Gastroesophageal sphincter (tissue), 4 donors: ENCODE data around the gene C17orf58. TPM values are rescaled to one million over a fixed set of nuclear protein-coding genes. Genes with fewer than 3 reads are reported as not detected.

Experiments used
- ATAC-seq: fragments of 150-250 bp; one replicate; pipeline ENCODE4 v1.9.1; 2016; ENCODE audit warnings: mild to moderate bottlenecking, moderate library complexity
- H3K27ac ChIP-seq, 4 donors: fragments of 200-600 bp; sonication (generic) in 3 of 4; 1 replicate in 3 of 4; 2 replicates in 1 of 4; pipeline ENCODE4 v1.5.1; 2016 to 2019
- H3K27me3 ChIP-seq: fragments of 200-600 bp; sonication (generic); one replicate; pipeline ENCODE4 v1.5.1; 2019
- H3K36me3 ChIP-seq, 2 donors: fragments of 200-600 bp; sonication (generic); one replicate each; pipeline ENCODE4 v1.5.1; 2019; ENCODE audit warnings: control low read depth in 1 of 2
- H3K4me1 ChIP-seq, 3 donors: fragments of 200-600 bp; sonication (generic); 1 replicate in 2 of 3; 2 replicates in 1 of 3; pipeline ENCODE4 v1.5.1; 2016 to 2019; ENCODE audit warnings: control low read depth in 2 of 3
- H3K4me3 ChIP-seq, 2 donors: fragments of 200-600 bp; sonication (generic); one replicate each; pipeline ENCODE4 v1.5.1; 2019; ENCODE audit warnings: mild to moderate bottlenecking in 1 of 2, moderate library complexity in 1 of 2
- H3K9me3 ChIP-seq, 3 donors: fragments of 200-600 bp; sonication (generic); one replicate each; pipeline ENCODE4 v1.5.1; 2017 to 2019; ENCODE audit warnings: control low read depth in 2 of 3
- EP300 ChIP-seq: sonication (generic); formaldehyde crosslinking; IDR thresholded peaks from one replicate; pipeline ENCODE4 v1.6.1; 2017; ENCODE audit warnings: antibody characterized with exemption, mild to moderate bottlenecking
- POLR2A ChIP-seq, 2 donors: fragments of 450-650 bp; IDR thresholded peaks; one replicate each; pipeline ENCODE4 v1.6.1; 2017; ENCODE audit warnings: antibody characterized with exemption in 2 of 2, mild to moderate bottlenecking in 2 of 2, moderate library complexity in 1 of 2
- POLR2AphosphoS5 ChIP-seq: sonication (generic); formaldehyde crosslinking; IDR thresholded peaks from one replicate; pipeline ENCODE4 v1.6.1; 2017; ENCODE audit warnings: antibody characterized with exemption
- WGBS, 2 donors: methylation state at CpG; one replicate each; pipeline ENCODE4 v1.1.5; 2018; ENCODE audit warnings: low coverage in 1 of 2; 5-methylcytosine and 5-hydroxymethylcytosine counted together
- total RNA-seq, 4 donors: library from RNA; depleted of rRNA; stranded (reverse); fragments of >200 nt; gene quantifications; one replicate each; pipeline ENCODE4 v1.1.0, GENCODE V29; 2016
- TF ChIP-seq, protein P1 (sequence below), 4 experiments: fragments of 200-600 bp in 2 of 4; fragments of 450-650 bp in 2 of 4; sonication (generic) in 1 of 4; IDR thresholded peaks; one replicate each; pipeline ENCODE4 v1.5.1; 2017 to 2019; ENCODE audit warnings: antibody characterized with exemption in 4 of 4, mild to moderate bottlenecking in 2 of 4, moderate library complexity in 2 of 4

C17orf58 gene
- total RNA-seq, 4 donors from 2014 or later, result 5.3 to 17.8 (median 7.3) TPM

DNA sequence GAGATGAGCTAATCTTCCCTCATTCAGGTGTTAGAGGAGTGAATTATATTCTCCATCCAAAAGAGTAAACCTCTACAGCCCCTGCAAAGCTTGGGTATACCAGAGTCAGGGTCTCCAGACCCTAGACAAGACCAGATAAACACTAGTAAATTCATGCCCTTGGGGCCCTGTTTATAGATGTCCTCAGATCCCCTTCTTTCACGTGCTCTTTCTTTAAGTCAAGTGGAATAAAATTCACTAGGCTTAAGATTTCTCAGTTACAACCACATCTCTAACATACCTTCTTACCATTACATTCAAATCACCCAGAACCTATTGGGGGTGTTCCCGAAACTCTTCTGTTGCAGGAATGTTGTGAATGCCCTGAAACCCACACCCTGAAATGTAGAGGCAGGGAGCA is 2.2 kb upstream of the C17orf58 start:
- Histone ChIP-seq H3K9me3 (no peaks in the 10 kb centered on the region), H3K4me3 (no peak overlapping the region), H3K4me1 (peaks cover 3 to 27% (median 10%) of the 10 kb centered on the region in 3 donors), H3K27me3 (no peaks in the 10 kb centered on the region), H3K36me3 (no peaks in the 10 kb centered on the region), H3K27ac (no peak overlapping the region)
- ATAC-seq, result no peak
- 78% methylated on average over 1 of the region's 2 CpGs; no CpG with 5 or more reads in 1 of the 2 donors for WGBS, 2 donors
- TF ChIP-seq, protein P1, sequence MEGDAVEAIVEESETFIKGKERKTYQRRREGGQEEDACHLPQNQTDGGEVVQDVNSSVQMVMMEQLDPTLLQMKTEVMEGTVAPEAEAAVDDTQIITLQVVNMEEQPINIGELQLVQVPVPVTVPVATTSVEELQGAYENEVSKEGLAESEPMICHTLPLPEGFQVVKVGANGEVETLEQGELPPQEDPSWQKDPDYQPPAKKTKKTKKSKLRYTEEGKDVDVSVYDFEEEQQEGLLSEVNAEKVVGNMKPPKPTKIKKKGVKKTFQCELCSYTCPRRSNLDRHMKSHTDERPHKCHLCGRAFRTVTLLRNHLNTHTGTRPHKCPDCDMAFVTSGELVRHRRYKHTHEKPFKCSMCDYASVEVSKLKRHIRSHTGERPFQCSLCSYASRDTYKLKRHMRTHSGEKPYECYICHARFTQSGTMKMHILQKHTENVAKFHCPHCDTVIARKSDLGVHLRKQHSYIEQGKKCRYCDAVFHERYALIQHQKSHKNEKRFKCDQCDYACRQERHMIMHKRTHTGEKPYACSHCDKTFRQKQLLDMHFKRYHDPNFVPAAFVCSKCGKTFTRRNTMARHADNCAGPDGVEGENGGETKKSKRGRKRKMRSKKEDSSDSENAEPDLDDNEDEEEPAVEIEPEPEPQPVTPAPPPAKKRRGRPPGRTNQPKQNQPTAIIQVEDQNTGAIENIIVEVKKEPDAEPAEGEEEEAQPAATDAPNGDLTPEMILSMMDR (IDR thresholded peaks at IDR 0.05), result no peak
- TF ChIP-seq EP300 (no peak), POLR2A (IDR thresholded peaks at IDR 0.05) (no peak), POLR2AphosphoS5 (no peak)

GRCh38 chr17:67995570-67996263 is 552 bp downstream of the C17orf58 start:
- Histone ChIP-seq H3K36me3 (no peaks in the 10 kb centered on the region), H3K9me3 (no peaks in the 10 kb centered on the region), H3K4me1 (peaks cover 3 to 32% (median 10%) of the 10 kb centered on the region in 3 donors), H3K27me3 (no peaks in the 10 kb centered on the region), H3K4me3 (peak overlapping the region; percentile 48 to 81), H3K27ac (peak overlapping the region in 3 of 4 donors; percentile 43 to 98 (median 96))
- ATAC-seq, result no peak
- no peak for TF ChIP-seq EP300
- TF ChIP-seq, protein P1 (IDR thresholded peaks at IDR 0.05), result peak in 1 of 4 experiments; percentile 18
- TF ChIP-seq POLR2AphosphoS5, result no peak
- WGBS, 2 donors, result 0 to 1% methylated on average over 7 to 18 of the region's 43 CpGs

- no peak for ATAC-seq
Observed at GRCh38 chr17:67994817-67995569, 1.3 kb downstream of the C17orf58 start.

GRCh38 chr17:67993998-67994361 is 2.3 kb downstream of the C17orf58 start:
- Histone ChIP-seq H3K27me3 (no peaks in the 10 kb centered on the region), H3K4me3 (peak overlapping the region; percentile 81 to 98), H3K4me1 (peaks cover 3 to 32% (median 10%) of the 10 kb centered on the region in 3 donors), H3K36me3 (no peaks in the 10 kb centered on the region), H3K27ac (peak overlapping the region; percentile 94 to 100 (median 97)), H3K9me3 (no peaks in the 10 kb centered on the region)
- 2 to 3% methylated on average over 18 to 19 of the region's 21 CpGs for WGBS, 2 donors
- TF ChIP-seq POLR2AphosphoS5, result no peak
- no peak for TF ChIP-seq EP300
- TF ChIP-seq, protein P1 (IDR thresholded peaks at IDR 0.05), result no peak
- no peak for TF ChIP-seq POLR2A (IDR thresholded peaks at IDR 0.05)
- no peak for ATAC-seq

More at GRCh38 chr17:67994817-67995569, 1.3 kb downstream of the C17orf58 start:
- peak; percentile 50 for TF ChIP-seq POLR2AphosphoS5
- TF ChIP-seq, protein P1 (IDR thresholded peaks at IDR 0.05), result no peak
- peaks cover 3 to 32% (median 10%) of the 10 kb centered on the region in 3 donors for H3K4me1 ChIP-seq
- peak overlapping the region in 3 of 4 donors; percentile 94 to 98 (median 96) for H3K27ac ChIP-seq
- no peaks in the 10 kb centered on the region for H3K9me3 ChIP-seq
- peak overlapping the region; percentile 48 to 81 for H3K4me3 ChIP-seq
- 5 to 18% methylated on average over 7 to 9 of the region's 9 CpGs for WGBS, 2 donors
- H3K36me3 ChIP-seq, result no peaks in the 10 kb centered on the region
- no peaks in the 10 kb centered on the region for H3K27me3 ChIP-seq
